ENCODE measurements around the gene ATP8A2.

DNA sequence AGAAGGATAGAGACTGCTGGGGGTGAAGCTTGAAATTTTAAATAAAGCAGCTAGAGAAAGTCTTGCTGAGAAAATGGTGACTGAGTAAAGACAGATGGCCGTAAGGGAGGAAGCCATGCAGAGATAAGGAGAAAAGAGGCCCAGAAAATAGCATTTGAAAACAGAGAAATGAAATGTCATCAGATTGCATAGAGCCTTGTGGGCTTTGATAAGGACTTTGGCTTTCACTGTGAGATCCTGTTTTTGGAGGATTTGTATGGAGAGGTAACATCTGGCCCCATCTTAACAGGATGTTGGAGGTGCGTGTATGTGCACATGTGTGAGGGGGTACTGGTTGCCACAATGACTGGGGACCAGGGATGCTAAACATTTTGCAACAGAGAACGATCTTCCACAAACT, 19.5 kb upstream of the ATP8A2 start:
- TF ChIP-seq CTCF (IDR thresholded peaks at IDR 0.05) (no peak), EZH2 (IDR thresholded peaks at IDR 0.05) (no peak), EZH2phosphoT487 (IDR thresholded peaks at IDR 0.05) (no peak)

Data from neural progenitor cell (in vitro differentiated cells).